K562 (cell line): ENCODE data around the gene DAO.

Experiments
- ATF6 ChIP-seq: sonication (generic); formaldehyde crosslinking; IDR thresholded peaks from 2 replicates; pipeline ENCODE4 v1.4.0; 2020; ENCODE audit warnings: mild to moderate bottlenecking, missing genetic modification reagents
- CTCF ChIP-seq, 3 experiments: IDR thresholded peaks in 2 of 3; conservative IDR thresholded peaks in 1 of 3; 2 replicates each; pipeline ENCODE4 v1.5.1; 2011 to 2012; ENCODE audit warnings: low read length in 3 of 3, mild to moderate bottlenecking in 3 of 3, control low read depth in 2 of 3, improper control_type of control experiment in 1 of 3, inconsistent platforms in 1 of 3, low read depth in 1 of 3, mixed read lengths in 1 of 3, moderate library complexity in 1 of 3; ENCODE audit not compliant: insufficient read depth in 2 of 3
- EP300 ChIP-seq: IDR thresholded peaks from 2 replicates; pipeline ENCODE4 v1.6.1; 2012; ENCODE audit warnings: low read length, improper control_type of control experiment
- FOXK2 ChIP-seq, 2 experiments: fragments of 450-650 bp; IDR thresholded peaks in 1 of 2; conservative IDR thresholded peaks in 1 of 2; 2 replicates each; pipeline ENCODE4 v1.6.1; 2016; ENCODE audit warnings: low read depth in 2 of 2, mild to moderate bottlenecking in 1 of 2
- JUND ChIP-seq, 2 experiments: IDR thresholded peaks; 2 replicates in 1 of 2; 3 replicates in 1 of 2; pipeline ENCODE4 v1.6.1; 2011; ENCODE audit warnings: borderline replicate concordance in 2 of 2, low read depth in 2 of 2, low read length in 2 of 2, improper control_type of control experiment in 1 of 2, missing biosample characterization in 1 of 2, missing genetic modification characterization in 1 of 2, missing genetic modification reagents in 1 of 2
- L3MBTL2 ChIP-seq: fragments of 450-650 bp; IDR thresholded peaks from 2 replicates; pipeline ENCODE4 v1.6.1; 2016; ENCODE audit warnings: mild to moderate bottlenecking, moderate library complexity
- MAFG ChIP-seq: fragments of 450-650 bp; conservative IDR thresholded peaks from 2 replicates; pipeline ENCODE4 v1.6.1; 2016; ENCODE audit warnings: missing genetic modification characterization, missing compliant biosample characterization
- MEF2A ChIP-seq: IDR thresholded peaks from 2 replicates; pipeline ENCODE4 v1.6.1; 2011; ENCODE audit warnings: low read depth, mild to moderate bottlenecking, low read length, moderate library complexity; ENCODE audit not compliant: control insufficient read depth
- MYC ChIP-seq, 2 experiments: fragments of 250-450 bp in 1 of 2; sonication (Bioruptor Pico) in 1 of 2; IDR thresholded peaks; 2 replicates each; pipeline versions ENCODE4 v1.5.1 to v1.6.1; 2012 to 2021; ENCODE audit warnings: low read depth in 2 of 2, borderline replicate concordance in 1 of 2, improper control_type of control experiment in 1 of 2, low read length in 1 of 2, mild to moderate bottlenecking in 1 of 2, moderate library complexity in 1 of 2
- NFE2 ChIP-seq: IDR thresholded peaks from 2 replicates; pipeline ENCODE4 v1.6.1; 2014; ENCODE audit warnings: antibody characterized with exemption, low read depth
- NR3C1 ChIP-seq: sonication (generic); formaldehyde crosslinking; IDR thresholded peaks from 2 replicates; pipeline ENCODE4 v1.8.1; 2022; ENCODE audit warnings: missing genetic modification reagents
- SP2 ChIP-seq: IDR thresholded peaks from 2 replicates; pipeline ENCODE4 v1.6.1; 2011; ENCODE audit warnings: mild to moderate bottlenecking, low read depth, low read length, moderate library complexity; ENCODE audit not compliant: poor library complexity, severe bottlenecking; ENCODE audit errors: extremely low read depth
- TGIF2 ChIP-seq: sonication (generic); formaldehyde crosslinking; IDR thresholded peaks from 2 replicates; pipeline ENCODE4 v1.8.1; 2022; ENCODE audit warnings: mild to moderate bottlenecking, missing genetic modification reagents, moderate library complexity
- ZNF24 ChIP-seq: fragments of 450-650 bp; IDR thresholded peaks from 2 replicates; pipeline ENCODE4 v1.6.1; 2016

GRCh38 chr12:108856170-108856427, 23.8 kb upstream of the DAO start:
- TF ChIP-seq MYC (IDR thresholded peaks at IDR 0.05; ENCODE audit: low read depth, low read length) (no peak), MYC (CRISPR knock-in tag; IDR thresholded peaks at IDR 0.05; ENCODE audit: borderline replicate concordance, low read depth) (no peak), EP300 (no peak), FOXK2 (conservative IDR thresholded peaks at IDR 0.05 in 1 of 2, IDR thresholded peaks at IDR 0.05 in 1 of 2; ENCODE audit: low read depth in 2 of 2) (no peak), CTCF (IDR thresholded peaks at IDR 0.05 in 2 of 3, conservative IDR thresholded peaks at IDR 0.05 in 1 of 3; ENCODE audit: insufficient read depth in 2 of 3, low read depth in 1 of 3, low read length in 3 of 3) (no peak), SP2 (no peak), ZNF24 (no peak), NR3C1 (CRISPR knock-in tag) (no peak), NFE2 (no peak), MAFG (tag) (no peak), TGIF2 (no peak), JUND (IDR thresholded peaks at IDR 0.05; ENCODE audit: borderline replicate concordance, low read depth, low read length) (no peak), JUND (tag; IDR thresholded peaks at IDR 0.05; ENCODE audit: borderline replicate concordance, low read depth, low read length) (no peak), ATF6 (no peak), MEF2A (no peak), L3MBTL2 (no peak)
